Measurements from ENCODE around the gene ANKIB1.

The ANKIB1 gene

GRCh38 chr7:92352009-92352408 is 106.2 kb downstream of the ANKIB1 start:
- ChIA-PET POLR2A (no interaction called here), CTCF (interaction anchor here (0.6 kb wide), 1 partner anchor 9 kb away, joined by 3 read pairs; no protein-coding TSS in a partner anchor)
- Histone ChIP-seq H3K4me3 (ENCODE audit: low read depth, low read length) (no peak overlapping the region), H3K27ac (ENCODE audit: extremely low read depth, low read depth, low read length) (no peak overlapping the region), H3K9me3 (ENCODE audit: control insufficient read depth, insufficient read depth, low read depth, low read length) (no peaks in the 10 kb centered on the region), H3K36me3 (ENCODE audit: control insufficient read depth in 2 of 2, insufficient read depth in 1 of 2, low read length in 2 of 2) (peaks cover 18 to 23% of the 10 kb centered on the region in 2 experiments), H3K4me1 (ENCODE audit: control insufficient read depth, insufficient read depth, low read length) (no peaks in the 10 kb centered on the region)
- no peak for TF ChIP-seq HIC1 (tag by site-specific recombination; IDR thresholded peaks at IDR 0.05)
- TF ChIP-seq ZBTB7A (tag by site-specific recombination; IDR thresholded peaks at IDR 0.05; ENCODE audit: low read depth) = no peak
- no peak for TF ChIP-seq ZFP37 (tag by site-specific recombination; IDR thresholded peaks at IDR 0.05)

GRCh38 chr7:92354214-92354613 is 108.4 kb downstream of the ANKIB1 start:
- TF ChIP-seq ZNF654 (tag by site-specific recombination; IDR thresholded peaks at IDR 0.05; ENCODE audit: low read depth) (no peak), ZNF701 (tag by site-specific recombination; IDR thresholded peaks at IDR 0.05) (no peak), ZNF391 (tag by site-specific recombination; IDR thresholded peaks at IDR 0.05; ENCODE audit: borderline replicate concordance, low read depth) (no peak), ZNF626 (tag by site-specific recombination; IDR thresholded peaks at IDR 0.05) (no peak), ZNF10 (tag by site-specific recombination; IDR thresholded peaks at IDR 0.05) (no peak), ZSCAN4 (tag by site-specific recombination; IDR thresholded peaks at IDR 0.05) (no peak), ZNF664 (tag by site-specific recombination; IDR thresholded peaks at IDR 0.05) (no peak), ZNF548 (tag by site-specific recombination; IDR thresholded peaks at IDR 0.05) (no peak), EGR2 (tag by site-specific recombination; IDR thresholded peaks at IDR 0.05; ENCODE audit: low read depth) (no peak), TCF7L2 (IDR thresholded peaks at IDR 0.05; ENCODE audit: borderline replicate concordance, low read depth, low read length) (no peak), ZNF24 (tag by site-specific recombination; IDR thresholded peaks at IDR 0.05) (no peak), ZNF571 (tag by site-specific recombination; IDR thresholded peaks at IDR 0.05) (no peak)

GRCh38 chr7:92356406-92356805 is 110.6 kb downstream of the ANKIB1 start:
- Histone ChIP-seq H3K4me3 (ENCODE audit: low read depth, low read length) (no peak overlapping the region), H3K36me3 (ENCODE audit: control insufficient read depth in 2 of 2, insufficient read depth in 1 of 2, low read length in 2 of 2) (peaks cover 6 to 15% of the 10 kb centered on the region in 2 experiments), H3K9me3 (ENCODE audit: control insufficient read depth, insufficient read depth, low read depth, low read length) (no peaks in the 10 kb centered on the region), H3K4me1 (ENCODE audit: control insufficient read depth, insufficient read depth, low read length) (no peaks in the 10 kb centered on the region), H3K27ac (ENCODE audit: extremely low read depth, low read depth, low read length) (no peak overlapping the region)
- CTCF ChIA-PET = no interaction called here
- POLR2A ChIA-PET = no interaction called here
- TF ChIP-seq ZSCAN30 (tag by site-specific recombination; IDR thresholded peaks at IDR 0.05) (no peak), ZNF645 (tag by site-specific recombination; IDR thresholded peaks at IDR 0.05) (no peak), ZNF223 (tag by site-specific recombination; IDR thresholded peaks at IDR 0.05) (no peak)

More at GRCh38 chr7:92354214-92354613, 108.4 kb downstream of the ANKIB1 start:
- H3K36me3 ChIP-seq (ENCODE audit: control insufficient read depth in 2 of 2, insufficient read depth in 1 of 2, low read length in 2 of 2) = peaks cover 18 to 21% of the 10 kb centered on the region in 2 experiments
- H3K4me1 ChIP-seq (ENCODE audit: control insufficient read depth, insufficient read depth, low read length) = no peaks in the 10 kb centered on the region
- no peaks in the 10 kb centered on the region for H3K9me3 ChIP-seq (ENCODE audit: control insufficient read depth, insufficient read depth, low read depth, low read length)
- ChIA-PET CTCF (interaction anchor here (1.0 kb wide), 1 partner anchor 70 kb away, joined by 3 read pairs; no protein-coding TSS in a partner anchor), POLR2A (interaction anchor here (1.1 kb wide), 1 partner anchor 109 kb away, joined by 3 read pairs; the partner anchor contains the start of genes ANKIB1 and KRIT1)
- no peak overlapping the region for H3K27ac ChIP-seq (ENCODE audit: extremely low read depth, low read depth, low read length)
- no peak overlapping the region for H3K4me3 ChIP-seq (ENCODE audit: low read depth, low read length)

All from HEK293 (cell line).